ENCODE data around the gene EEF1G. TPM values are rescaled to one million over a fixed set of nuclear protein-coding genes. Genes with fewer than 3 reads are reported as not detected.

The EEF1G gene
- total RNA-seq, 1 experiment from 2014 or later: 1,855 TPM

DNA sequence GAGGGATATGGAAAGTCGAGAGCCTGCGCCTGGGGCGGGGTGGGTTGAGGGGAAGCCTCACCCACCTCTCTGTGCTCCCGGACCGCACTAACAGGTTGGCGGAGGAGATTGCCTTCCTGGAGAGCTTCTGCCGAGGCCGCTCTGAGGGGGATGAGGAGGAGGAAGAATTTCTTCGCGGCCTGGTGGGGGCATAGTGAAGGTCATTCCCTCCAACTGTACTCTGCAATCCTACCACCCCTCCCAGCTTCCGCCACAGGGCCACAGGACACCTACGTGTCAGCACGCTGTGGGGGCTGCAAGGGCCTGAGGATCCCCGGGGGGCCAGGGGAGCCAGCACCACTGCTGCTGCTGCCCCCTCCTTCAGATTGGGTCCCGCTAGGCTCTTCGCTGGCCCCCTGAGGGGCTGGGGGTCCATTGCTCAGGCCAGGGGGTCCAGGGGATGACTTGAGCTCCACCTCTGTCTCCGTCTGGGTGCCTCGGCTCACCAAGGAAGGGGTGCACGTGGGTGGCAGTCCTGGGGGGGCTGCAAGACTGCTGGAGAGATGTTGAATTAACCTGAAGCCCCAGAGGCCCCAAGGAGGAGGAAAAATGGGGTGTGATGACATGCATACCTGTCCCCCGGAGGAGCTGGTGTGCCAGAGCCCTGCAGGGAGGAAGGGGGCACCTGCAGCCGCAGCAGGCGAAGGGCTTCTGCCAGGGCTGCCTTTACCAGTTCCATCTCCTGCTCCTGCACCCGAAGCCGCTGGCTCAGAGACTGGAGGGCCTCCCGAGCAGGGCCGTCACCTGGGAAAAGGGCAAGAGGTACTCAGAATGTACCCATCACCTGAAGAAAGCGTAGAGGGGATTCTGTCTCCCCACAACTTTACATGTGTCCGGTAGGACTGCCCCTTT is 37.4 kb upstream of the EEF1G start:
- intact Hi-C loops (cut with micrococcal nuclease): loop anchor here (5.0 kb wide), 2 partner anchors 36 to 39 kb away; partner anchors contain the start of genes EEF1G and GANAB
- TF ChIP-seq, protein P1, sequence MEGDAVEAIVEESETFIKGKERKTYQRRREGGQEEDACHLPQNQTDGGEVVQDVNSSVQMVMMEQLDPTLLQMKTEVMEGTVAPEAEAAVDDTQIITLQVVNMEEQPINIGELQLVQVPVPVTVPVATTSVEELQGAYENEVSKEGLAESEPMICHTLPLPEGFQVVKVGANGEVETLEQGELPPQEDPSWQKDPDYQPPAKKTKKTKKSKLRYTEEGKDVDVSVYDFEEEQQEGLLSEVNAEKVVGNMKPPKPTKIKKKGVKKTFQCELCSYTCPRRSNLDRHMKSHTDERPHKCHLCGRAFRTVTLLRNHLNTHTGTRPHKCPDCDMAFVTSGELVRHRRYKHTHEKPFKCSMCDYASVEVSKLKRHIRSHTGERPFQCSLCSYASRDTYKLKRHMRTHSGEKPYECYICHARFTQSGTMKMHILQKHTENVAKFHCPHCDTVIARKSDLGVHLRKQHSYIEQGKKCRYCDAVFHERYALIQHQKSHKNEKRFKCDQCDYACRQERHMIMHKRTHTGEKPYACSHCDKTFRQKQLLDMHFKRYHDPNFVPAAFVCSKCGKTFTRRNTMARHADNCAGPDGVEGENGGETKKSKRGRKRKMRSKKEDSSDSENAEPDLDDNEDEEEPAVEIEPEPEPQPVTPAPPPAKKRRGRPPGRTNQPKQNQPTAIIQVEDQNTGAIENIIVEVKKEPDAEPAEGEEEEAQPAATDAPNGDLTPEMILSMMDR (IDR thresholded peaks at IDR 0.05; ENCODE audit: unreplicated experiment): no peak
- CTCF ChIA-PET: interaction anchor here (0.6 to 4.2 kb wide), 18 partner anchors 7 to 293 kb away, joined by 3 to 39 read pairs (median 3); partner anchors contain the start of genes B3GAT3, MTA2 and TUT1
- peak overlapping the region; percentile 80 for H3K27ac Mint-ChIP-seq (ENCODE audit: low read depth, unreplicated experiment)
- no peaks in the 10 kb centered on the region for H3K27me3 Mint-ChIP-seq (ENCODE audit: insufficient read depth, unreplicated experiment)
- peak overlapping the region; percentile 90 for H3K4me3 Mint-ChIP-seq (ENCODE audit: unreplicated experiment)
- POLR2A ChIA-PET: interaction anchor here (0.6 to 8.4 kb wide), 19 partner anchors 10 to 230 kb away, joined by 3 to 98 read pairs (median 4); partner anchors contain the start of genes B3GAT3, C11orf98, CSKMT and EEF1G
- BruUV-seq (replicated peaks): TSS peak; percentile 4
- no peak for DNase-seq (ENCODE audit: unreplicated experiment)
- H3K9me3 Mint-ChIP-seq (ENCODE audit: unreplicated experiment): no peaks in the 10 kb centered on the region
- peaks cover 36% of the 10 kb centered on the region for H3K36me3 Mint-ChIP-seq (ENCODE audit: insufficient read depth, unreplicated experiment)
- H3K4me1 Mint-ChIP-seq (ENCODE audit: insufficient read depth, unreplicated experiment): peaks cover 17% of the 10 kb centered on the region

DNA sequence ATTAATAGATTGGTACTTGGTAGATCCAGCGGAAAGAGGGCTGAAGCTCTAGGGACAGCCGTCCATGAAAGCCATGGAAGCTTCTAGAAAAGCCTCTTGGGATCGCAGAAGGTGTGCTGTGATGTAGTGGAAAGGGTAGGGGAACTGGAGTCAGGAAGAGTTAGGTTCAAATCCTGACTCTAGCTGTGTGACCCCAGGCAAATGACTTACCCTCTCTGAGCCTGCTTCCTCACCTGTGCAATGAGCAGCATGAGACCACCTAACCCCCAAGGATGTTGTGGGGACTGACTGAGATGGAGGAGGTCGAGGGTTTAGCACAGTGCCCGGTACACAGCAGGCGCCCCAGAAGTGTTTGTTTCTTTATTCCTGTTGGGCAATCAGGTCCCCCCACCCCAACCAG is 36.7 kb upstream of the EEF1G start:
- TF ChIP-seq, protein P1 (IDR thresholded peaks at IDR 0.05; ENCODE audit: unreplicated experiment): no peak
- H3K27me3 Mint-ChIP-seq (ENCODE audit: insufficient read depth, unreplicated experiment): no peaks in the 10 kb centered on the region
- no TSS peak for BruUV-seq (replicated peaks)
- peaks cover 36% of the 10 kb centered on the region for H3K36me3 Mint-ChIP-seq (ENCODE audit: insufficient read depth, unreplicated experiment)
- intact Hi-C loops (cut with micrococcal nuclease): loop anchor here (5.0 kb wide), 2 partner anchors 37 to 38 kb away; partner anchors contain the start of genes EEF1G and GANAB
- POLR2A ChIA-PET: interaction anchor here (1.0 to 8.4 kb wide), 6 partner anchors 10 to 176 kb away, joined by 3 to 98 read pairs (median 22); partner anchors contain the start of genes B3GAT3, EEF1G, MTA2 and TMEM179B
- H3K27ac Mint-ChIP-seq (ENCODE audit: low read depth, unreplicated experiment): peak overlapping the region; percentile 53
- CTCF ChIA-PET: interaction anchor here (0.6 to 4.2 kb wide), 5 partner anchors 18 to 502 kb away, joined by 3 to 39 read pairs (median 3); partner anchors contain the start of gene TUT1
- H3K9me3 Mint-ChIP-seq (ENCODE audit: unreplicated experiment): no peaks in the 10 kb centered on the region
- peaks cover 17% of the 10 kb centered on the region for H3K4me1 Mint-ChIP-seq (ENCODE audit: insufficient read depth, unreplicated experiment)
- H3K4me3 Mint-ChIP-seq (ENCODE audit: unreplicated experiment): peak overlapping the region; percentile 90
- no peak for DNase-seq (ENCODE audit: unreplicated experiment)

DNA sequence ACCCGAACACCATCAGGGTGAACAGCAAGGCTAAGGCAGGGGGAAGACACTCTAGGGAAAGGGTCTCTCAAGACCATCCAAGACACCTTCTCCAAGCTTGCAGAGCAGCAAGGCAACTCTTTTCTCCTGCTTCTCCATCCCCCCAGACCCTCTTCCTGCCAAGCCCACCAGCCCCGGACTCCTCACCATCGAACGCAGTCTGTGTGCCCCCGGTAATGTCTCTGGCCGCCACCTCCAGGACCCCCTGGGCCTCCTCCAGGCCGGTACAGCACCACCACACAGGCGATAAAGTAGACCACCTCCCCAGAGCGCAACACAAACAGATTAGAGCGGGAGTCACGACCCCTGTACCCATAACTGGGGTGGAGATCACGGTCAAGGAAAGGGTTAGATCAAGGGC is 35.1 kb upstream of the EEF1G start:
- no peak for DNase-seq (ENCODE audit: unreplicated experiment)
- POLR2A ChIA-PET: interaction anchor here (2.1 to 8.4 kb wide), 4 partner anchors 9 to 44 kb away, joined by 6 to 98 read pairs (median 52); partner anchors contain the start of genes B3GAT3, INTS5, MTA2 and TUT1
- intact Hi-C loops (cut with micrococcal nuclease): no loop called here
- Mint-ChIP-seq H3K27me3 (ENCODE audit: insufficient read depth, unreplicated experiment) (no peaks in the 10 kb centered on the region), H3K36me3 (ENCODE audit: insufficient read depth, unreplicated experiment) (peaks cover 38% of the 10 kb centered on the region), H3K9me3 (ENCODE audit: unreplicated experiment) (no peaks in the 10 kb centered on the region), H3K27ac (ENCODE audit: low read depth, unreplicated experiment) (no peak overlapping the region), H3K4me3 (ENCODE audit: unreplicated experiment) (no peak overlapping the region), H3K4me1 (ENCODE audit: insufficient read depth, unreplicated experiment) (peaks cover 7% of the 10 kb centered on the region)
- CTCF ChIA-PET: interaction anchor here (0.6 to 1.4 kb wide), 4 partner anchors 12 to 108 kb away, joined by 3 to 4 read pairs (median 3); no protein-coding TSS in a partner anchor
- TF ChIP-seq, protein P1 (IDR thresholded peaks at IDR 0.05; ENCODE audit: unreplicated experiment): no peak
- BruUV-seq (replicated peaks): no TSS peak

DNA sequence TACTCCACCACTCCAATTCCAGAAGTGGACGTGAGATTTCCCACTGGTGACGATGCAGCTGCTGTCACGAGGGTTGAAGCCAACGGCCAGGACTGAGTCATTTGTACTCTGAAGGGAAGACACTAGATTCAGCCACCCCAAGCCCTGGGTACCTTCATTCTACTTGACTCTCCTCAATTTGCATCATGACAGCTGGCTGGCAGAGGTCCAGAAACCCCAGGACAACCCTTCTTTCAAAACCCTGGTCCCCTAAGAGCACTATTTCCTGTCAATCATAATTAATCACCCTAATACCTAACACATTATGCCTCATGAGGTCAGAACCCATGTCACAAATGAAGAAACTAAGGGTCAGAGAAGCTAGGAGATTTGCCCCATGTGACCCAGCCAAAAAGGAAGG is 34.0 kb upstream of the EEF1G start:
- DNase-seq (ENCODE audit: unreplicated experiment): no peak
- intact Hi-C loops (cut with micrococcal nuclease): no loop called here
- no peaks in the 10 kb centered on the region for H3K27me3 Mint-ChIP-seq (ENCODE audit: insufficient read depth, unreplicated experiment)
- no peak overlapping the region for H3K4me3 Mint-ChIP-seq (ENCODE audit: unreplicated experiment)
- H3K27ac Mint-ChIP-seq (ENCODE audit: low read depth, unreplicated experiment): no peak overlapping the region
- no peaks in the 10 kb centered on the region for H3K9me3 Mint-ChIP-seq (ENCODE audit: unreplicated experiment)
- no TSS peak for BruUV-seq (replicated peaks)
- H3K36me3 Mint-ChIP-seq (ENCODE audit: insufficient read depth, unreplicated experiment): peaks cover 47% of the 10 kb centered on the region
- ChIA-PET POLR2A (interaction anchor here (0.8 to 8.4 kb wide), 5 partner anchors 7 to 45 kb away, joined by 4 to 98 read pairs (median 6); partner anchors contain the start of genes B3GAT3, INTS5 and MTA2), CTCF (interaction anchor here (0.6 to 1.3 kb wide), 2 partner anchors 15 to 33 kb away, joined by 3 read pairs; no protein-coding TSS in a partner anchor)
- H3K4me1 Mint-ChIP-seq (ENCODE audit: insufficient read depth, unreplicated experiment): peaks cover 13% of the 10 kb centered on the region
- TF ChIP-seq, protein P1 (IDR thresholded peaks at IDR 0.05; ENCODE audit: unreplicated experiment): no peak
